KMS-11 (cell line): ENCODE measurements around the gene NRGN.

Source experiments
- H2AFZ ChIP-seq: fragments of 200-600 bp; sonication (generic); 2 replicates; pipeline ENCODE4 v1.6.1; 2016; ENCODE audit warnings: antibody characterized with exemption, mixed run types, low read depth
- H3K27ac ChIP-seq: fragments of 200-600 bp; sonication (generic); 2 replicates; pipeline ENCODE4 v1.6.1; 2016; ENCODE audit warnings: mild to moderate bottlenecking, mixed run types
- H3K27me3 ChIP-seq: fragments of 200-600 bp; sonication (generic); 2 replicates; pipeline ENCODE4 v1.6.1; 2017; ENCODE audit warnings: mild to moderate bottlenecking, low read depth, mixed run types, moderate library complexity; ENCODE audit not compliant: insufficient read depth
- H3K36me3 ChIP-seq: fragments of 200-600 bp; sonication (generic); 2 replicates; pipeline ENCODE4 v1.6.1; 2017; ENCODE audit warnings: mild to moderate bottlenecking, mixed run types; ENCODE audit not compliant: insufficient read depth
- H3K4me1 ChIP-seq: fragments of 200-600 bp; sonication (generic); 2 replicates; pipeline ENCODE4 v1.6.1; 2016; ENCODE audit warnings: mild to moderate bottlenecking, low read depth, mixed run types; ENCODE audit not compliant: poor library complexity, severe bottlenecking
- H3K4me2 ChIP-seq: fragments of 200-600 bp; sonication (generic); 2 replicates; pipeline ENCODE4 v1.7.0; 2016; ENCODE audit warnings: mild to moderate bottlenecking, mixed run types
- H3K4me3 ChIP-seq: fragments of 200-600 bp; sonication (generic); IDR thresholded peaks from 2 replicates; pipeline ENCODE4 v1.6.1; 2017; ENCODE audit warnings: low read depth, low read length, mixed read lengths; ENCODE audit not compliant: insufficient read depth
- H3K79me2 ChIP-seq: fragments of 200-600 bp; sonication (generic); 2 replicates; pipeline ENCODE4 v1.6.1; 2016; ENCODE audit warnings: low read depth, mixed run types; ENCODE audit not compliant: insufficient read depth
- H3K9ac ChIP-seq: fragments of 200-600 bp; sonication (generic); 2 replicates; pipeline ENCODE4 v1.6.1; 2016; ENCODE audit warnings: mild to moderate bottlenecking, mixed run types
- H4K20me1 ChIP-seq: fragments of 200-600 bp; sonication (generic); 2 replicates; pipeline ENCODE4 v1.6.1; 2016; ENCODE audit warnings: mild to moderate bottlenecking, mixed run types; ENCODE audit not compliant: insufficient read depth
- TF ChIP-seq, protein P1 (sequence below): fragments of 200-600 bp; sonication (generic); conservative IDR thresholded peaks from 2 replicates; pipeline ENCODE4 v1.6.1; 2017; ENCODE audit warnings: low read depth, mild to moderate bottlenecking, antibody characterized with exemption, low read length, moderate library complexity, mixed read lengths

NRGN gene

DNA sequence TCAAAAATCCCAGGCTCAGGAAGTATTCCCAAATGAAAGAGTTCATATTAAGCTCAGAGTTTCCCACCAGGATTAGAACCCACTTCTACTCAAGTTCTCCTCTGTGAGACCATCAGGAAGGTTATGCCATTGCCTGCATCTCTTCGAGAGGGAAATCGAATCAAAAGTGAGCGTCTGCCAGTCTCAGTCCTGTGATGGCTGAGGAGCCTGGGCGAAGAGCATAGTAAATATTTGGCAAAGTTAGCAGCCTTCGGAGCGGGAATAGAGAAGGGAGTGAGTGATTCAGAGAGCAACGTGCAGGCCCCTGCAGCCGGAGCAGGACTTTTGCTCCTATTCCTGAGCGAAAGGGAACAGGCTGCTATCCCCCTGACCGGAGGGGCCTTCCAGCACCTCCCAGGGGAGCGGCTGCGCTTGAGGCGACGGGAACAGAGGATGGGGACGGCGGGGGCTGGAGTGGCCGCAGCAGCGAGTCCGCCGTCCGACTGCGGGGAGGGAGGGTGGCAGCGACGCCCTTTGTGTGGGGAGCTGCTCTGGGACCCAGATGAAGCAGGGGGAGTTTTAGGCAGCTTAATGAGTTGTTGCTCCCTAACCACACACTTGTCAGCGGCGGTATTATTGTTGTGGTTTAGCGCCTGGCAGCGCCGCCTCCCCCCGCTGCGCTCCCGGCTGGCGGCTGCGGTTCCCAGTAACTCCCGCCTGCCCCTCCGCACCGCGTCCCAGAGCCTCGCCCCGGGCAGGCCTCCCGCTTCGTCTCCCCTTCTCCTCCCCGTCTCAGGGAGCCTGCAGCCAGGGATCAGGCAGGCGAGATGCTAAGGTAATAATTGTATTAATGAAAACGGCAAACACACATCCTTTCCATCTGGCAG, 21.7 kb upstream of the NRGN start:
- Histone ChIP-seq H3K4me3 (no peak overlapping the region), H3K4me2 (no peak overlapping the region), H3K9ac (no peak overlapping the region), H3K79me2 (no peaks in the 10 kb centered on the region), H3K27ac (no peak overlapping the region), H3K27me3 (no peaks in the 10 kb centered on the region), H3K4me1 (no peaks in the 10 kb centered on the region), H4K20me1 (no peaks in the 10 kb centered on the region), H2AFZ (no peak overlapping the region), H3K36me3 (no peaks in the 10 kb centered on the region)
- TF ChIP-seq, protein P1, sequence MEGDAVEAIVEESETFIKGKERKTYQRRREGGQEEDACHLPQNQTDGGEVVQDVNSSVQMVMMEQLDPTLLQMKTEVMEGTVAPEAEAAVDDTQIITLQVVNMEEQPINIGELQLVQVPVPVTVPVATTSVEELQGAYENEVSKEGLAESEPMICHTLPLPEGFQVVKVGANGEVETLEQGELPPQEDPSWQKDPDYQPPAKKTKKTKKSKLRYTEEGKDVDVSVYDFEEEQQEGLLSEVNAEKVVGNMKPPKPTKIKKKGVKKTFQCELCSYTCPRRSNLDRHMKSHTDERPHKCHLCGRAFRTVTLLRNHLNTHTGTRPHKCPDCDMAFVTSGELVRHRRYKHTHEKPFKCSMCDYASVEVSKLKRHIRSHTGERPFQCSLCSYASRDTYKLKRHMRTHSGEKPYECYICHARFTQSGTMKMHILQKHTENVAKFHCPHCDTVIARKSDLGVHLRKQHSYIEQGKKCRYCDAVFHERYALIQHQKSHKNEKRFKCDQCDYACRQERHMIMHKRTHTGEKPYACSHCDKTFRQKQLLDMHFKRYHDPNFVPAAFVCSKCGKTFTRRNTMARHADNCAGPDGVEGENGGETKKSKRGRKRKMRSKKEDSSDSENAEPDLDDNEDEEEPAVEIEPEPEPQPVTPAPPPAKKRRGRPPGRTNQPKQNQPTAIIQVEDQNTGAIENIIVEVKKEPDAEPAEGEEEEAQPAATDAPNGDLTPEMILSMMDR: no peak

GRCh38 chr11:124718801-124719200, 20.9 kb upstream of the NRGN start:
- H3K79me2 ChIP-seq: no peaks in the 10 kb centered on the region
- no peaks in the 10 kb centered on the region for H4K20me1 ChIP-seq
- no peak overlapping the region for H3K4me3 ChIP-seq
- H3K27me3 ChIP-seq: no peaks in the 10 kb centered on the region
- no peak overlapping the region for H3K9ac ChIP-seq
- no peak overlapping the region for H3K4me2 ChIP-seq
- H2AFZ ChIP-seq: no peak overlapping the region
- no peak overlapping the region for H3K27ac ChIP-seq
- H3K4me1 ChIP-seq: no peaks in the 10 kb centered on the region
- TF ChIP-seq, protein P1: no peak
- H3K36me3 ChIP-seq: no peaks in the 10 kb centered on the region

GRCh38 chr11:124719534-124719933, 20.2 kb upstream of the NRGN start:
- Histone ChIP-seq H3K4me2 (no peak overlapping the region), H3K27me3 (no peaks in the 10 kb centered on the region), H3K27ac (no peak overlapping the region), H3K4me3 (no peak overlapping the region), H3K79me2 (no peaks in the 10 kb centered on the region), H3K4me1 (no peaks in the 10 kb centered on the region), H3K36me3 (no peaks in the 10 kb centered on the region), H2AFZ (no peak overlapping the region), H3K9ac (no peak overlapping the region), H4K20me1 (no peaks in the 10 kb centered on the region)
- TF ChIP-seq, protein P1: no peak

GRCh38 chr11:124722176-124722575, 17.6 kb upstream of the NRGN start:
- H2AFZ ChIP-seq: no peak overlapping the region
- H4K20me1 ChIP-seq: no peaks in the 10 kb centered on the region
- H3K4me1 ChIP-seq: no peaks in the 10 kb centered on the region
- H3K9ac ChIP-seq: no peak overlapping the region
- H3K4me2 ChIP-seq: no peak overlapping the region
- TF ChIP-seq, protein P1: no peak
- H3K27ac ChIP-seq: no peak overlapping the region
- no peaks in the 10 kb centered on the region for H3K79me2 ChIP-seq
- H3K27me3 ChIP-seq: no peaks in the 10 kb centered on the region
- no peaks in the 10 kb centered on the region for H3K36me3 ChIP-seq
- no peak overlapping the region for H3K4me3 ChIP-seq
